Activated T-cell treated with anti-CD3 and anti-CD28 coated beads for 1 hour (primary cell): ENCODE results near the gene TPK1.
"Not testable (repeated sequence)": the region's sequence is repeated elsewhere in the genome, so short reads cannot be mapped to it uniquely, and the experiment has no call there.

Experiments used
- DNase-seq: peaks from one replicate; pipeline ENCODE4 v3.0.0-alpha.2; 2020; ENCODE audit warnings: low read depth

Gene TPK1

DNA sequence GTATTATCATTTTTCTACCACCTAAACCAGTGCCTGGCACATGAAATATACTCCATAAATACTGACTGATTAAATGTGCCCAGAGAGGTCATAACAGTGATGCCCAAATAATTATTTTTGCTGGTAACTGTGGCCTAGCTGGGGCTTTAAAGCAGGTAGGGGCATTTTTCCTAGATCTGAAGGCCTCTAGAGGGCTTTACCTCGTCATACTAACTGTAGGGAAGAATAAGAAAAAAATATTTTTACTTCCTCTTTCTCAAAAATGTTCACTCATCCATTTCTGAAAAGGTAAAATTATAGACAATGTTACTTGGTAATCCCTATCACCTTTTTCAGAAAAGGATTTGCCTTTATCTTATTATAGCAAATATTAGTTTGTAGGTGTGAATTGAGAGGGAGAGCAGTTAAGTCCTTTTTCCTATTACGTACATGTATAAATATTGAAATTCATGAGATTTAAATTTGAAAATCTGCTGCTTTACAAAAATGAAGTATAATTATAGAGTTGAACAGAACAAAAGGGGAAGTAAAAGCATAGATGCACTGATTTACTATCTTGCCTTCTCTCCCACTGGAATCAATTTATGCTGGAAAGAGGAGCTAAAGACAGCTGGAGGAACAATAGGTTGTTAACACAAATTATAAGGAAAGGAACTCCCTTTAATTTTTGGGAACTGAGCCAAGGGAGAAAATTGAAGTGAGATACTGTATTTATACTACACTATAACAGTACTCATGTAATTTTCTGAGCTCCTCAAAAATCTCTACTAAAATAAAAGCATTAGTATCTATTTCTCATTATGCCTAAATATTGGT is 360.8 kb downstream of the TPK1 start:
- DNase-seq, result no peak

GRCh38 chr7:144474363-144474762 is 361.5 kb downstream of the TPK1 start:
- DNase-seq, result no peak

DNA sequence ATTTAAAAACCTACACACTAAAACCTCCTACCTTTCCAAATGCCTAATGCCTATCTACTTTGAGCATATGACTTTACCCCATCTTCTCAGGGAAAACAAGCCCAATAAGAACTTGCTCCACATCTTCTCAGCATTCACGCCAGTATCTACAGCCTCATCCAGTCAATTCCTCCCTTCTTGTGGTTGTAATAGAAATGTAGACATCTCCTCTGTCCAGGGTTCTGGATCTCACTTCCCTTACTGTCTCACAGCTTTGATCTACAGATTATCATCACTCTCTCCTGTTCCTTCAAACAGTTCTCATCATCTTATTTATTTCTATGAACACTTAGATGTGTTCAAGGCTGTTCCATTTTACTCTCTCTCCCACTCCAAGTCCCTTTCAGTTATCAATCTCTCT is 361.9 kb downstream of the TPK1 start:
- no peak for DNase-seq

- DNase-seq, result no peak
Measured at GRCh38 chr7:144470078-144470477, 365.8 kb downstream of the TPK1 start.

DNA sequence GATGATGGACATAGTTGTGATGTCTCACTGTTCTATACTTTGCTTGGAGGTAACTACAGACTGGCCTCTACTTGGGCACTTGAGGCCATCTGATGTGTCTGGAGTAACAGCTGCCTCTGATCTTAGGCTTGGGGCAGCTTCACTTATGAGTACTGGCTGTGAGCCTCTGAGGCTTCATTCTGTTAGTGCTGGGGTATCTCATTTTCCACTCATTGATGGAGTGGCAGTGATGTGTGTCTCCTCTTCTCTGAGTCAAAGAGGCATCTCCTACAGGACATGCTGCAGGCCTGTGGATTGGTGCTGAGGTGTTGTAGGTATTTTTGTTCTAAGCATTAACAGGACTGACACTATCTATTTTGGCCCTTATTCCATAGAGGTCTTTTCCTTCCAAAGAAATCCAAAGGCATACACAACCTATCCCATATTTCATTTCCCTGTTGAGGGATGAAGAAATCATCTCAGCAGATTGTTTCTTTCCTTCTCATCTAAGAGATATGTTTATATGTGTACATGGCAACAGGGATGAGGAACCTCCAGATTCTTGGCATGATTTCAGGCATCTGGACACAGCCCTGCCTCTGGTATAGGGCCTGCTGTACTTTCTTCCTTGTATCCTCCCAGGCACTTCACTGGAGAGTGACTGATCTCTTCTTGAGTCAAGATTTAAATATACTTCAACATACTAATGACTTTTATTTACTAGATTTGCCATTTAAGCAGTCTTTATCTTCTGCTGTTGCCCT is 366.7 kb downstream of the TPK1 start:
- DNase-seq, result no peak

- no peak for DNase-seq
Measured at GRCh38 chr7:144459635-144460034, 376.2 kb downstream of the TPK1 start.

- no peak for DNase-seq
Measured at GRCh38 chr7:144455040-144455404, 380.8 kb downstream of the TPK1 start.

- no peak for DNase-seq
Measured at GRCh38 chr7:144454256-144455039, 381.4 kb downstream of the TPK1 start.

- DNase-seq, result no peak
Measured at GRCh38 chr7:144452064-144452463, 383.8 kb downstream of the TPK1 start.

DNA sequence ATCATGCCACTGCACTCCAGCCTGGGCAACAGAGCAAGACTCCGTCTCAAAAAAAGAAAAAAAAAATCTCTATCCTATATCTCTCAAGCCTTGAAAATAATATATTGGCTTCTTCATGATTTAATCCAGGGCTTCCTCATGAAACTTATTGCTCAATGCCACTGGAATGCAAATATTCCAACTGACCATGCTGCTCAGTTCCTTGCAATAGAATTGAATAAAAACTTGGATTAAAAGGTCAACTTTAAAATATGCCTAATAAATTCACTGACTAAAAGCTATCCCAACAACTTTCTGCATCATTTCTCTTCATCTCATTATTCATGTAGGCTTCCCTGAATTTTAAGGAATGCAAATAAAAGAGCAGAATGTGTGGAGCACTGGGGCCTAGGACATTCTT is 390.3 kb downstream of the TPK1 start:
- no peak for DNase-seq

DNA sequence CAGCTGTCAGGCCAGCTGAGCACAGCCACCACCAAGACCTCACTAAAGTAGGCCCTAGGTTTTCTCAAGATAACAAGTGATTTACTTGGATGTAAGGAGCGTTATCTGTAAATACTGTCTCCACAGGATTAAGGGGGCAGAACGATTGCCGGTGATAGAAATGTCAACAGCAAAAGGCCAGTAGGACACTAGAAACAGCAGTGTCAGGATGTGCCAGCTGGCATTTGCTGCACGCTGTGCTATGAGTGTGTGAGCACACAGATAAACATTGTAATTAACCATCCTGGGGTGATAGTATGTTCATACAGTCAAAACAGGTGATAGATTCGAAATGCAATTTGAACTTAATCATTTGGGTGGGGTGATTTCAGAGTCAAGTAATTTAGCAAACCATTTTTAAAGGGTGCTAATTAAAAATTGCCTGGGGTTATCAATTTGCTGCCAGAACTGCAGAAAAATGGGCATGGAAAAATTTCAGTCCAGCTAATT is 396.1 kb downstream of the TPK1 start:
- no peak for DNase-seq

- DNase-seq, result no peak
Measured at GRCh38 chr7:144438759-144439158, 397.1 kb downstream of the TPK1 start.

DNA sequence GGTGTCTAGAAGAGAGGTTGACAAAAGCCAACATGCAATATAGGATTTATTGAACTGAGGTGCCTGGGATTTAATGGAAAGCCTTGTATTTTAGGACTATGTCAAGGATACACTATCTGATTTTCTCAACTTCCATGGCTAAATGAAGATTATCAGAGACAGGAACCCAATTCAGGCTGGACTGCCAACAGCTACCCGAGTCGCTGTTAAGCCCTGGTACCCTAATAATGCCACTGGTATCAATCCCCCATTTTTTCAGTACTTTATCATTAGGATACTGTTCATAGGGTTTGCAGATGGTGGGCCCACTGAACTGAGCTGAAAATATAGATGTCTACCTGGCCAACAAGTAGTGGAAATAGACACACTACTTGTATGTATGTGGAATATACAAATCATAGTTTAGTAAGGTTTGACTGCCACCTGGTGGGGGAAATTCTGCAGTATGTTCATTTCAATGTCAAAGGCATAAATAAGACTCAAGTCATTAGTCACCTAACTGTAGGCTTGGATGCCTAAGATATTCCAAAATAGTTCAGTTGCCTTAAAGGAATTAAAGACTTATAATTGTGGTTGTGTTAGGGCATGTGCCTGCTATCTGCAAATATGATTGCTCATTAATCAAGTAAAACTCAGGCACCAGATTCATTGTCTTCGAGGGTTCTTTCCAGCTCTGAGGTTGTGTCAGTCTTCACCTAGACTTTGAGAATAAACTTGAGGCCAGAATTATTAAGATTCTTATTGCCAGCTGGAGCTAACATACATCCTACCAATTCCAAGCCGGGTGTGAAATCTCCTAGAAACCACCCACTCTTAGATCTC is 398.3 kb downstream of the TPK1 start:
- DNase-seq, result peak; percentile 14

GRCh38 chr7:144436500-144436899 is 399.4 kb downstream of the TPK1 start:
- DNase-seq, result no peak

DNA sequence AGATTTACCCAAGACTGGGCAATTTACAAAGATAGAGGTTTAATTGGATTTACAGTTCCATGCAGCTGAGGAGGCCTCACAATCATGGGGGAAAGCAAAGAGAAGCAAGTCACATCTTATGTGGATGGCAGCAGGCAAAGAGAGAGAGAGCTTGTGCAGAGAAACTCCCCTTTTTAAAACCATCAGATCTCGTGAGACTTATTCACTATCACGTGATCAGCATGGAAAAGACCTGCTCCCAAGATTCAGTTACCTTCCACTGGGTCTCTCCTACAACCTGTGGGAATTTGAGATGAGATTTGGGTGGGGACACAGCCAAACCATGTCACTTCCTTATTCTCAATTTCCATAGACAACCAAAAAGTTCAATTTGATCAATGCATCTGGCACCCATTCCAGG is 407.4 kb downstream of the TPK1 start:
- DNase-seq, result no peak

DNA sequence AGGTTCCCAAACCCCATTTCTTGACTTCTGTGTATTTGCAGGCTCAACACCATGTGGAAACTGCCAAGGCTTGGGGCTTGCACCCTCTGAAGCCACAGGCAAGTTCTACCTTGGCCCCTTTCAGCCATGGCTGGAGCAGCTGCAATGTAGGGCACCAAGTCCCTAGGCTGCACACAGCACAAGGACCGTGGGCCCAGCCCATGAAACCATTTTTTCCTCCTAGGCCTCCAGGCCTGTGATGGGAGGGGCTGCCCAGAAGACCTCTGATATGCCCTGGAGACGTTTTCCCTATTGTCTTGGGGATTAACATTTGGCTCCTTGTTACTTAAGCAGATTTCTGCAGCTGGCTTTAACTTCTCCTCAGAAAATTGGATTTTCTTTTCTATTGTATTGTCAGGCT is 408.3 kb downstream of the TPK1 start:
- DNase-seq, result not testable (repeated sequence)

GRCh38 chr7:144418931-144419330 is 416.9 kb downstream of the TPK1 start:
- not testable (repeated sequence) for DNase-seq

DNA sequence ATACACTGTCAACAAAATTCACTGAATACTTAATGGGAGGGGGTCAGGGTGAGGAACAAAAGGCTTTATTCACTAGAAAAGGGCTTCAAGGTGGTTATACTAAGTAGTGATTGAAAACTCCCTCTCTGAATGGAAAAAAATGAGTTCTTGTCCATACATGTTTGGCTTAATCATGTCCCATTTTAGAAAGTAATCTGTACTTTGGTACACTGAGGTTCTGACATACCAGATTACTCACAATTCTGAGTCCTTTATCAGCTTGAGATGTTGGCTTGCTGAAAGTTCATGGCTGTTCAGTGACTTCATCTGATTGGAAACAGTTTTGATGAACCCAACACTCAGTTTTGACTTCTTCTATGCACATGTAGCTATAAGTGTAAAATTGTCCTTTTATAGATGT is 419.5 kb downstream of the TPK1 start:
- no peak for DNase-seq

GRCh38 chr7:144415858-144416257 is 420.0 kb downstream of the TPK1 start:
- no peak for DNase-seq

GRCh38 chr7:144414815-144415214 is 421.0 kb downstream of the TPK1 start:
- DNase-seq, result no peak

GRCh38 chr7:144410441-144410840 is 425.4 kb downstream of the TPK1 start:
- no peak for DNase-seq

GRCh38 chr7:144408121-144408520 is 427.7 kb downstream of the TPK1 start:
- no peak for DNase-seq
